NB4 (cell line): Measurements from ENCODE around the gene OR2S2.
"Not testable (repeated sequence)": the region's sequence is repeated elsewhere in the genome, so short reads cannot be mapped to it uniquely, and the experiment has no call there.

Experiments
- DNase-seq: peaks from one replicate; pipeline ENCODE4 v3.0.0; 2010; ENCODE audit warnings: low read depth
- H3K4me3 ChIP-seq: one replicate; pipeline ENCODE4 v1.5.1; 2011; ENCODE audit warnings: mild to moderate bottlenecking, low read depth, low read length, moderate library complexity
- CTCF ChIP-seq: IDR thresholded peaks from one replicate; pipeline ENCODE4 v1.5.1; 2012; ENCODE audit warnings: low read depth, low read length
- MAX ChIP-seq: IDR thresholded peaks from 2 replicates; pipeline ENCODE4 v1.6.1; 2011; ENCODE audit warnings: low read depth, low read length
- MYC ChIP-seq: IDR thresholded peaks from 2 replicates; pipeline ENCODE4 v1.6.1; 2011; ENCODE audit warnings: low read depth, low read length
- POLR2A ChIP-seq: IDR thresholded peaks from 2 replicates; pipeline ENCODE4 v1.6.1; 2011; ENCODE audit warnings: mild to moderate bottlenecking; ENCODE audit not compliant: insufficient read length; ENCODE audit errors: extremely low read depth

Gene OR2S2

GRCh38 chr9:35919212-35920008 is 38.5 kb downstream of the OR2S2 start:
- TF ChIP-seq MAX (no peak), POLR2A (no peak), CTCF (no peak), MYC (no peak)
- DNase-seq = no peak
- H3K4me3 ChIP-seq = no peak overlapping the region

- no peak overlapping the region for H3K4me3 ChIP-seq
- DNase-seq = no peak
- no peak for TF ChIP-seq MAX
- TF ChIP-seq POLR2A = no peak
- no peak for TF ChIP-seq CTCF
- no peak for TF ChIP-seq MYC
These were observed 39.2 kb downstream of the OR2S2 start for GRCh38 chr9:35918780-35919179.

GRCh38 chr9:35917261-35917660 is 40.7 kb downstream of the OR2S2 start:
- no peak for DNase-seq
- H3K4me3 ChIP-seq = no peak overlapping the region
- TF ChIP-seq CTCF (no peak), MAX (no peak), MYC (no peak), POLR2A (no peak)

- TF ChIP-seq MYC (no peak), CTCF (no peak), POLR2A (no peak), MAX (no peak)
- H3K4me3 ChIP-seq = no peak overlapping the region
- DNase-seq = no peak
These were observed 42.2 kb downstream of the OR2S2 start for GRCh38 chr9:35915681-35916294.

- peak; percentile 22 for DNase-seq
- H3K4me3 ChIP-seq = no peak overlapping the region
- TF ChIP-seq MYC = no peak
- no peak for TF ChIP-seq CTCF
- TF ChIP-seq POLR2A = no peak
- no peak for TF ChIP-seq MAX
These were observed 43.6 kb downstream of the OR2S2 start for GRCh38 chr9:35914301-35914807.

GRCh38 chr9:35913429-35913828 is 44.5 kb downstream of the OR2S2 start:
- not testable (repeated sequence) for DNase-seq, H3K4me3 ChIP-seq
